ENCODE data around the gene SMG5. TPM values are rescaled to one million over a fixed set of nuclear protein-coding genes. Genes with fewer than 3 reads are reported as not detected.

The SMG5 gene
- polyA plus RNA-seq, 6 donors from 2014 or later, result 8.3 to 30.9 (median 12.6) TPM

DNA sequence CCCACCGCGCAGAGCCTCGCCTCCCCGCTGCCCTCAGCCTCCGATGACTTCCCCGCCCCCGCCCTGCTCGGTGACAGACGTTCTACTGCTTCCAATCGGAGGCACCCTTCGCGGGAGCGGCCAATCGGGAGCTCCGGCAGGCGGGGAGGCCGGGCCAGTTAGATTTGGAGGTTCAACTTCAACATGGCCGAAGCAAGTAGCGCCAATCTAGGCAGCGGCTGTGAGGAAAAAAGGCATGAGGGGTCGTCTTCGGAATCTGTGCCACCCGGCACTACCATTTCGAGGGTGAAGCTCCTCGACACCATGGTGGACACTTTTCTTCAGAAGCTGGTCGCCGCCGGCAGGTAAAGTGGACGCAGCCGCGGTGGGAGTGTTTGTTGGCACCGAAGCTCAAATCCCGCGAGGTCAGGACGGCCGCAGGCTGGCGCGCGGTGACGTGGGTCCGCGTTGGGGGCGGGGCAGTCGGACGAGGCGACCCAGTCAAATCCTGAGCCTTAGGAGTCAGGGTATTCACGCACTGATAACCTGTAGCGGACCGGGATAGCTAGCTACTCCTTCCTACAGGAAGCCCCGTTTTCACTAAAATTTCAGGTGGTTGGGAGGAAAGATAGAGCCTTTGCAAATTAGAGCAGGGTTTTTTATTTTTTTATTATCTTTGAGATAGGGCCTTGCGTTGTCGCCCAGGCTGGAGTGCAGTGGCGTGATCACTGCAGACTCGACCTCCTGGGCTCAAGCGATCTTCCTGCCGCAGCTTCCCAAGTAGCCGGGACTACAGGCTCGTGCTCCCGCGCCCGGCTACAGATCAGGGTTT, 69.6 kb downstream of the SMG5 start, which contains the start of gene PMF1:
PMF1 (plus strand) TSS at position 175 of the 811 bp plus-strand sequence; CDS start at position 184, 9 bp downstream.
- H3K27ac Mint-ChIP-seq, result peak within 1 kb of the TSS; percentile 96 to 99 (median 98)
- H3K4me3 Mint-ChIP-seq, result peak within 1 kb of the TSS; percentile 95 to 100 (median 96)
- H3K27me3 Mint-ChIP-seq, result no peaks in the 10 kb centered on the region
- peaks cover 21 to 39% (median 23%) of the 10 kb centered on the region in 3 donors for H3K4me1 Mint-ChIP-seq
- ATAC-seq (ENCODE audit: low read depth in 2 of 2) (peak; percentile 95), DNase-seq (peak; percentile 96)
- peaks cover 3 to 8% of the 10 kb centered on the region in 2 donors for H3K36me3 Mint-ChIP-seq
- no peaks in the 10 kb centered on the region for H3K9me3 Mint-ChIP-seq

DNA sequence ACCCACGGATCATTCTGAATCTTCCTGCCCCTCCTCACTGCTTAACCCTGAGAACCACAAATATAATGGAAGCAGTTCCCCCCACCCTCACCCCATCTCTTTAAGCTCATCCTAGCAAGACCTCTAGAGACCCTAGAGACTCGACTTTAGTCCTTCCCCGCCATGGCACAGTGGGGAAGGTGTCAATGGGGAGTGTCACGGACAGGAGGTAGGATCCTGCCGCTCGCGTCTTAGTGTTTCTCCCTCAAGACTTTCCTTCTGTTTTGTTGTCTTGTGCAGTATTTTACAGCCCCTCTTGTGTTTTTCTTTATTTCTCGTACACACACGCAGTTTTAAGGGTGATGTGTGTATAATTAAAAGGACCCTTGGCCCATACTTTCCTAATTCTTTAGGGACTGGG, 70.5 kb downstream of the SMG5 start:
- Mint-ChIP-seq H3K9me3 (no peaks in the 10 kb centered on the region), H3K4me1 (peaks cover 15 to 31% (median 17%) of the 10 kb centered on the region in 3 donors), H3K36me3 (peaks cover 3 to 11% of the 10 kb centered on the region in 2 donors), H3K27ac (peak overlapping the region in 5 of 6 donors; percentile 24 to 99 (median 98)), H3K4me3 (peak overlapping the region in 7 of 8 donors; percentile 95 to 100 (median 97)), H3K27me3 (no peaks in the 10 kb centered on the region)
- no peak for DNase-seq
- ATAC-seq (ENCODE audit: low read depth in 2 of 2), result no peak

DNA sequence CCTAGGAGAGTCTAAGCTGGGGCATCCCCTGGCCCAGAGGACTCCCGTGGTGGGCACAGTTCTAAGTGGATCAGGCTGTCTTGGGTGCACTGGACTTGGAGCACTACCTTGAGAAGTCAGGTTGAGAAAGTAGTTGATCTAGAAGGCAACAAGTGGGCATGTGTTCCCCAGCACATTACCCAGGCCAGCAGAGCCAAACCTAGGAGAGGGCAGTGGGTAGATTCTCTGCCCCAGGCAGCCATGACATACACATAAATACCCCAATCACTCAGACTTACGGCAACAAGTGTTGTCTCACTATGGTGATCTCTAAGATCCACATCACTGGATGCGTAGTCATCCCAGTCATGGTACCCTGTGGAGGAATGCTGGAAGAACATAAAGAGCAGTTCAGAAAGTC, 71.4 kb downstream of the SMG5 start:
- Mint-ChIP-seq H3K4me1 (peaks cover 15 to 30% (median 17%) of the 10 kb centered on the region in 3 donors), H3K4me3 (peak overlapping the region in 4 of 8 donors; percentile 51 to 100 (median 72)), H3K36me3 (peaks cover 3 to 11% of the 10 kb centered on the region in 2 donors), H3K27ac (peak overlapping the region in 3 of 6 donors; percentile 25 to 76 (median 70)), H3K27me3 (no peaks in the 10 kb centered on the region), H3K9me3 (no peaks in the 10 kb centered on the region)
- DNase-seq, result no peak
- ATAC-seq (ENCODE audit: low read depth in 2 of 2), result no peak

DNA sequence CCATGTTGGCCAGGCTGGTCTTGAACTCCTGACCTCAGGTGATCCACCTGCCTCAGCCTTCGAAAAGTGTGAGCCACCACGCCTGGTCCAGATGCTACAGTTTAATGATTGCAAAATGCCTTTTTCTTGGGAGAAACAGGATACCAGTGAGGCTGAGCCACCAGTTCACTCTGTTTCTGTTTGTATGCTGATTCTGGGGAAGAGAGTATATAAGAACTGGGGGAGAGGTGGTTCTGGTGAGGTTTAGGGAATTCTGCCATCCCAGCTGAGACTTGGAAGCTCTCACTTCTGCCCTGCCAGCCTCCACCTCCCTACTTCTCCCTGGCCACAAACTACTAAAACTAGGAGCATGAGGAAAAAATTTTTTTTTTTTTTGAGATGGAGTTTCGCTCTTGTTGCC, 77.9 kb downstream of the SMG5 start:
- no peak overlapping the region for H3K27ac Mint-ChIP-seq
- DNase-seq, result no peak
- peaks cover 10 to 21% (median 15%) of the 10 kb centered on the region in 3 donors for H3K4me1 Mint-ChIP-seq

DNA sequence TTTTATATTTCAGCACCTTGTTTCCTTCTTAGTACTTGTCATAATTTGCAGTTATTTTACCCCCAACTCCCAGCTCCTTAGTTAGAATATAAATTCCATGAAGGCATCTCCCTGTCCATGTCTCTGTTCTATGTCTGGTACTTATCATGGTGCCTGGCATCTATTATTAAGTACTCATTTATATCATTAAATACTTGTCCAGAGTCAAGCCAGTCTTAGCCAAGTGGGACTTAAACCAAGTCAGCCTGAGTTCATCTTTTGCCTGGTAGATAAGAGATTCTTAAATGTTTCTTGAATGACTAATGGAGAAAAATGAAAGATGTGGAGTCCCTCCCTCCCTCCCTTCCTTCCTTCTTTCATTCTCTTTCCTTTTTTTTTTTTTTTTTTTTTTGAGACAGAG, 79.3 kb downstream of the SMG5 start:
- ATAC-seq (ENCODE audit: low read depth in 2 of 2), result no peak
- Mint-ChIP-seq H3K4me1 (peaks cover 20 to 29% (median 24%) of the 10 kb centered on the region in 3 donors), H3K9me3 (no peaks in the 10 kb centered on the region), H3K4me3 (no peak overlapping the region), H3K27ac (peak overlapping the region in 1 of 6 donors; percentile 72), H3K27me3 (no peaks in the 10 kb centered on the region), H3K36me3 (peaks cover 12 to 21% of the 10 kb centered on the region in 2 donors)
- no peak for DNase-seq

More for the DNA sequence above, 77.9 kb downstream of the SMG5 start:
- Mint-ChIP-seq H3K36me3 (peaks cover 8 to 19% of the 10 kb centered on the region in 2 donors), H3K9me3 (no peaks in the 10 kb centered on the region), H3K27me3 (no peaks in the 10 kb centered on the region), H3K4me3 (no peak overlapping the region)
- no peak for ATAC-seq (ENCODE audit: low read depth in 2 of 2)

- peak overlapping the region in 2 of 6 donors; percentile 43 to 75 for H3K27ac Mint-ChIP-seq
- no peaks in the 10 kb centered on the region for H3K27me3 Mint-ChIP-seq
- peaks cover 7 to 21% of the 10 kb centered on the region in 2 donors for H3K36me3 Mint-ChIP-seq
- H3K4me3 Mint-ChIP-seq, result peak overlapping the region in 1 of 8 donors; percentile 52
- ATAC-seq (ENCODE audit: low read depth in 2 of 2) (no peak), DNase-seq (no peak)
- no peaks in the 10 kb centered on the region for H3K9me3 Mint-ChIP-seq
- peaks cover 26 to 50% (median 48%) of the 10 kb centered on the region in 3 donors for H3K4me1 Mint-ChIP-seq
Measured at GRCh38 chr1:156200044-156200443, 82.6 kb downstream of the SMG5 start.

Other genes starting within 250 kb of the SMG5 start
- 1 to 10 TPM; 4.7 to 9.0 (median 6.1) TPM for gene UBQLN4, start 229.0 kb downstream of the SMG5 start, polyA plus RNA-seq (ENCODE audit: low read depth in 6 of 6)
- gene LAMTOR2, start 228.0 kb downstream of the SMG5 start, polyA plus RNA-seq (ENCODE audit: low read depth in 6 of 6), result 100 to 1,000 TPM in 5 of 6 donors, 10 to 100 TPM in 1; 99.5 to 139 (median 114) TPM
- gene RAB25, start 221.7 kb downstream of the SMG5 start, polyA plus RNA-seq (ENCODE audit: low read depth in 6 of 6), result not detected
- under 1 TPM in 2 of 6 donors, not detected in 4; 0.05 to 0.13 TPM for gene MEX3A, start 200.4 kb downstream of the SMG5 start, polyA plus RNA-seq (ENCODE audit: low read depth in 6 of 6)
- 1 to 10 TPM in 4 of 6 donors, under 1 TPM in 2; 0.33 to 3.0 (median 1.4) TPM for gene LMNA, start 168.1 kb downstream of the SMG5 start, polyA plus RNA-seq (ENCODE audit: low read depth in 6 of 6)
- gene SEMA4A, start 129.2 kb downstream of the SMG5 start, polyA plus RNA-seq (ENCODE audit: low read depth in 6 of 6), result 10 to 100 TPM; 23.3 to 37.3 (median 29.5) TPM
- gene SLC25A44, start 88.7 kb downstream of the SMG5 start, polyA plus RNA-seq (ENCODE audit: low read depth in 6 of 6), result 10 to 100 TPM in 4 of 6 donors, 1 to 10 TPM in 1, not detected in 1; 9.3 to 16.8 (median 12.9) TPM
- 100 to 1,000 TPM; 107 to 157 (median 115) TPM for gene PMF1, start 69.8 kb downstream of the SMG5 start, polyA plus RNA-seq (ENCODE audit: low read depth in 6 of 6)
- gene BGLAP, start 40.6 kb downstream of the SMG5 start, polyA plus RNA-seq (ENCODE audit: low read depth in 6 of 6), result 1 to 10 TPM in 1 of 6 donors, not detected in 5; 1.1 TPM
- gene PAQR6, start 34.8 kb downstream of the SMG5 start, polyA plus RNA-seq (ENCODE audit: low read depth in 6 of 6), result not detected
- gene TMEM79, start 1.5 kb upstream of the SMG5 start, polyA plus RNA-seq (ENCODE audit: low read depth in 6 of 6), result 10 to 100 TPM in 3 of 6 donors, 1 to 10 TPM in 3; 6.9 to 13.0 (median 9.5) TPM
- 10 to 100 TPM in 2 of 6 donors, 1 to 10 TPM in 4; 6.3 to 13.4 (median 8.9) TPM for gene GLMP, start 12.9 kb upstream of the SMG5 start, polyA plus RNA-seq (ENCODE audit: low read depth in 6 of 6)
- gene VHLL, start 16.5 kb upstream of the SMG5 start, polyA plus RNA-seq (ENCODE audit: low read depth in 6 of 6), result not detected
- gene CCT3, start 55.5 kb upstream of the SMG5 start, polyA plus RNA-seq (ENCODE audit: low read depth in 6 of 6), result 100 to 1,000 TPM; 161 to 293 (median 183) TPM
- gene TSACC, start 55.7 kb upstream of the SMG5 start, polyA plus RNA-seq (ENCODE audit: low read depth in 6 of 6), result 1 to 10 TPM in 1 of 6 donors, not detected in 5; 1.2 TPM
- not detected for gene RHBG, start 86.4 kb upstream of the SMG5 start, polyA plus RNA-seq (ENCODE audit: low read depth in 6 of 6)
- gene MEF2D, start 217.9 kb upstream of the SMG5 start, polyA plus RNA-seq (ENCODE audit: low read depth in 6 of 6), result 10 to 100 TPM in 3 of 6 donors, 1 to 10 TPM in 3; 6.9 to 15.8 (median 9.1) TPM